WTC11 (cell line): ENCODE data around the gene CCBE1.

Source experiments
- CTCF ChIP-seq: fragments of 200-600 bp; IDR thresholded peaks from 2 replicates; pipeline ENCODE4 v1.8.0; 2022; ENCODE audit warnings: antibody characterized with exemption
- SP1 ChIP-seq: sonication (generic); formaldehyde crosslinking; conservative IDR thresholded peaks from 2 replicates; pipeline ENCODE4 v1.8.1; 2022; ENCODE audit warnings: missing genetic modification reagents
- TEAD1 ChIP-seq: sonication (generic); formaldehyde crosslinking; IDR thresholded peaks from 2 replicates; pipeline ENCODE4 v1.8.0; 2022; ENCODE audit warnings: mild to moderate bottlenecking, missing genetic modification reagents
- ZNF232 ChIP-seq: sonication (generic); formaldehyde crosslinking; IDR thresholded peaks from 2 replicates; pipeline ENCODE4 v1.8.0; 2022; ENCODE audit warnings: mild to moderate bottlenecking, missing genetic modification reagents

GRCh38 chr18:59478591-59478990 lies 218.6 kb downstream of the CCBE1 start:
- TF ChIP-seq CTCF = no peak
- TF ChIP-seq TEAD1 = no peak
- no peak for TF ChIP-seq SP1 (CRISPR knock-in tag)
- no peak for TF ChIP-seq ZNF232 (CRISPR knock-in tag)
